Measurements from ENCODE around the gene LEF1. TPM values are rescaled to one million over a fixed set of nuclear protein-coding genes. Genes with fewer than 3 reads are reported as not detected.
"Not testable (repeated sequence)": the region's sequence is repeated elsewhere in the genome, so short reads cannot be mapped to it uniquely, and the experiment has no call there.

The LEF1 gene
- total and polyA plus RNA-seq, 2 donors (not counting 1 experiment from before 2014, with no cell fraction given), result 2.4 to 5.1 TPM

DNA sequence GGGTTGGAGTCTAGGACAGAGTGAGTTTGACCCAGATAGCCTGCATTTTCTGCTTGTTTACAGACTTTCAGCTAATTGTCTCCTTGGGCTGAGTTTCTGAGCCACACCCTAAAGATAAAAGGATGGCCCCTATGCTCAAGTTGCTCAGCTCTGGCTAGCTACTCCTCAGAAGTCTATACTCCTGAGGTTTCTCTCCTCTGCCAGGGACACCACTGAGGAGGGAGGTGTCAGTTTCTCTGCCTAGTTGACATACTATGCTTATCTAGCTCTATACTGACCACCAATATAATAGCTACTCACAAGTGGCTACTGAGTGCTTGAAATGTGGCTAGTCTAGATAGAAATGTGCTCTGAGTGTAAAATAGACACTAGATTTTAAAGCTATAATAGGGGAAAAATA is 155.4 kb downstream of the LEF1 start:
- Histone ChIP-seq H3K4me1 (ENCODE audit: control insufficient read depth in 2 of 2, insufficient read depth in 2 of 2, low read length in 2 of 2) (no peaks in the 10 kb centered on the region), H3K27me3 (replicated peaks in 1 of 4; ENCODE audit: control extremely low read depth in 1 of 4, control insufficient read depth in 3 of 4, insufficient read depth in 4 of 4, low read length in 3 of 4) (no peaks in the 10 kb centered on the region), H3K4me2 (replicated peaks; ENCODE audit: low read depth, low read length, poor library complexity, severe bottlenecking) (no peak overlapping the region), H2AFZ (ENCODE audit: insufficient read depth, low read depth, low read length, poor library complexity, severe bottlenecking) (no peak overlapping the region), H3K79me2 (ENCODE audit: control insufficient read depth, insufficient read depth, low read length) (no peaks in the 10 kb centered on the region), H3K9ac (ENCODE audit: low read length) (no peak overlapping the region), H3K27ac (ENCODE audit: low read length in 2 of 2) (no peak overlapping the region), H4K20me1 (ENCODE audit: control insufficient read depth, insufficient read depth, low read length, poor library complexity, severe bottlenecking) (no peaks in the 10 kb centered on the region), H3K9me3 (ENCODE audit: control extremely low read depth in 1 of 3, control insufficient read depth in 2 of 3, insufficient read depth in 1 of 3, low read length in 2 of 3) (no peaks in the 10 kb centered on the region), H3K36me3 (replicated peaks in 1 of 2; ENCODE audit: control extremely low read depth in 1 of 2, control insufficient read depth in 1 of 2, extremely low read depth in 1 of 2, insufficient read depth in 2 of 2, low read length in 1 of 2) (peaks cover 6 to 30% of the 10 kb centered on the region in 2 experiments), H3K4me3 (ENCODE audit: control extremely low read depth in 1 of 5, extremely low read depth in 1 of 5, insufficient read depth in 1 of 5, low read depth in 2 of 5, low read length in 4 of 5) (no peak overlapping the region)
- TF ChIP-seq EZH2 (IDR thresholded peaks at IDR 0.05; ENCODE audit: borderline replicate concordance, insufficient read depth, low read depth, low read length, poor library complexity, severe bottlenecking), result no peak
- TF ChIP-seq, protein P1, sequence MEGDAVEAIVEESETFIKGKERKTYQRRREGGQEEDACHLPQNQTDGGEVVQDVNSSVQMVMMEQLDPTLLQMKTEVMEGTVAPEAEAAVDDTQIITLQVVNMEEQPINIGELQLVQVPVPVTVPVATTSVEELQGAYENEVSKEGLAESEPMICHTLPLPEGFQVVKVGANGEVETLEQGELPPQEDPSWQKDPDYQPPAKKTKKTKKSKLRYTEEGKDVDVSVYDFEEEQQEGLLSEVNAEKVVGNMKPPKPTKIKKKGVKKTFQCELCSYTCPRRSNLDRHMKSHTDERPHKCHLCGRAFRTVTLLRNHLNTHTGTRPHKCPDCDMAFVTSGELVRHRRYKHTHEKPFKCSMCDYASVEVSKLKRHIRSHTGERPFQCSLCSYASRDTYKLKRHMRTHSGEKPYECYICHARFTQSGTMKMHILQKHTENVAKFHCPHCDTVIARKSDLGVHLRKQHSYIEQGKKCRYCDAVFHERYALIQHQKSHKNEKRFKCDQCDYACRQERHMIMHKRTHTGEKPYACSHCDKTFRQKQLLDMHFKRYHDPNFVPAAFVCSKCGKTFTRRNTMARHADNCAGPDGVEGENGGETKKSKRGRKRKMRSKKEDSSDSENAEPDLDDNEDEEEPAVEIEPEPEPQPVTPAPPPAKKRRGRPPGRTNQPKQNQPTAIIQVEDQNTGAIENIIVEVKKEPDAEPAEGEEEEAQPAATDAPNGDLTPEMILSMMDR (IDR thresholded peaks at IDR 0.05), result no peak
- DNase-seq (no peak), ATAC-seq (ENCODE audit: low read depth) (no peak)
- H3K4me3 Mint-ChIP-seq, result no peak overlapping the region
- POLR2A ChIA-PET, result no interaction called here
- H3K27me3 Mint-ChIP-seq, result no peaks in the 10 kb centered on the region
- H3K4me1 Mint-ChIP-seq, result no peaks in the 10 kb centered on the region
- CTCF ChIA-PET, result interaction anchor here (0.6 kb wide), 1 partner anchor 172 kb away, joined by 3 read pairs; no protein-coding TSS in a partner anchor
- no peaks in the 10 kb centered on the region for H3K9me3 Mint-ChIP-seq (ENCODE audit: insufficient read depth)
- H3K27ac Mint-ChIP-seq, result no peak overlapping the region
- intact Hi-C loops (cut with micrococcal nuclease), result no loop called here

DNA sequence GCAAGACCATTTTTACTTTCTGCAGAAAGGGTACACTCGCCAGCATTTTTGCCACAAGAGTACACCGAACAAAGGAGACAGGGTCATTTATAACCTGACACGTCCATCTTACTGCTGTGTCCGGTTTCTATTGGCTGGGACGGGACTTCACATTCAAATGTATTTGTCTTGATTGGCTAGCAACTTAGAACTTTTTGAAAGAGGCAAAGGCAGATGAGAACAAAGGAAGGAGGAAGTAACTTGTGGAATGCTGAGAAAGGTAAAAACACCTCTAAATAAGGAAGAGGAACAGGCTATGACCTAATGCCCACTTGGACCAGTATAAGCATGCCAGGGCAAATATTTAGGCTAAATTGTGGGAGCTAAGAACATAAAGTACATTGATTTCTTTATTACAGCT is 156.3 kb downstream of the LEF1 start:
- H3K36me3 ChIP-seq (replicated peaks in 1 of 2; ENCODE audit: control extremely low read depth in 1 of 2, control insufficient read depth in 1 of 2, extremely low read depth in 1 of 2, insufficient read depth in 2 of 2, low read length in 1 of 2), result peaks cover 6 to 30% of the 10 kb centered on the region in 2 experiments
- H3K27me3 ChIP-seq (replicated peaks in 1 of 4; ENCODE audit: control extremely low read depth in 1 of 4, control insufficient read depth in 3 of 4, insufficient read depth in 4 of 4, low read length in 3 of 4); H3K27ac ChIP-seq (ENCODE audit: low read length in 2 of 2); H3K9me3 Mint-ChIP-seq (ENCODE audit: insufficient read depth); H3K4me3 Mint-ChIP-seq; POLR2A ChIA-PET; H3K27me3 Mint-ChIP-seq; H3K79me2 ChIP-seq (ENCODE audit: control insufficient read depth, insufficient read depth, low read length); H3K9ac ChIP-seq (ENCODE audit: low read length); H2AFZ ChIP-seq (ENCODE audit: insufficient read depth, low read depth, low read length, poor library complexity, severe bottlenecking); H3K4me2 ChIP-seq (replicated peaks; ENCODE audit: low read depth, low read length, poor library complexity, severe bottlenecking); intact Hi-C loops (cut with micrococcal nuclease); H3K4me1 ChIP-seq (ENCODE audit: control insufficient read depth in 2 of 2, insufficient read depth in 2 of 2, low read length in 2 of 2); H3K4me1 Mint-ChIP-seq; H4K20me1 ChIP-seq (ENCODE audit: control insufficient read depth, insufficient read depth, low read length, poor library complexity, severe bottlenecking); H3K4me3 ChIP-seq (ENCODE audit: control extremely low read depth in 1 of 5, extremely low read depth in 1 of 5, insufficient read depth in 1 of 5, low read depth in 2 of 5, low read length in 4 of 5); H3K9me3 ChIP-seq (ENCODE audit: control extremely low read depth in 1 of 3, control insufficient read depth in 2 of 3, insufficient read depth in 1 of 3, low read length in 2 of 3); DNase-seq; ATAC-seq (ENCODE audit: low read depth); H3K27ac Mint-ChIP-seq; CTCF ChIA-PET: not testable (repeated sequence)
- WGBS (ENCODE audit: insufficient coverage), result 95% methylated on average over 4 of the region's 5 CpGs

Data from B cell (primary cell).